Keratinocyte (primary cell): Measurements from ENCODE around the gene TRPM3. TPM values are rescaled to one million over a fixed set of nuclear protein-coding genes. Genes with fewer than 3 reads are reported as not detected.

ENCODE experiments used
- DNase-seq: peaks from one replicate; pipeline ENCODE4 v3.0.0-alpha.2; 2011; ENCODE audit warnings: low read depth, missing footprints, low spot score
- FAIRE-seq: peaks from 2 replicates; lab custom pipeline; 2011; peaks lifted over from hg19 to GRCh38; lab: Jason Lieb, UNC
- H2AFZ ChIP-seq: 2 replicates; pipeline ENCODE4 v1.6.0; 2012; ENCODE audit warnings: low read length, control low read depth, inconsistent platforms; ENCODE audit not compliant: control insufficient read depth
- H3K27ac ChIP-seq: 2 replicates; pipeline ENCODE4 v1.5.1; 2011; ENCODE audit warnings: low read length; ENCODE audit not compliant: control insufficient read depth, insufficient read depth
- H3K27me3 ChIP-seq: 3 replicates; pipeline ENCODE4 v1.6.0; 2011; ENCODE audit warnings: low read length; ENCODE audit not compliant: control insufficient read depth, insufficient read depth; ENCODE audit errors: extremely low read depth
- H3K36me3 ChIP-seq, 2 experiments: 2 replicates in 1 of 2; 3 replicates in 1 of 2; pipeline ENCODE4 v1.5.1; 2011; ENCODE audit warnings: low read length in 2 of 2, mild to moderate bottlenecking in 1 of 2; ENCODE audit not compliant: control insufficient read depth in 2 of 2, insufficient read depth in 2 of 2; ENCODE audit errors: extremely low read depth in 1 of 2
- H3K4me1 ChIP-seq: 3 replicates; pipeline ENCODE4 v1.5.1; 2011; ENCODE audit warnings: low read length; ENCODE audit not compliant: control insufficient read depth, insufficient read depth; ENCODE audit errors: extremely low read depth
- H3K4me2 ChIP-seq: 3 replicates; pipeline ENCODE4 v1.6.0; 2011; ENCODE audit warnings: low read depth, low read length; ENCODE audit not compliant: control insufficient read depth, insufficient read depth; ENCODE audit errors: extremely low read depth
- H3K4me3 ChIP-seq, 3 experiments: fragments of 200-600 bp in 1 of 3; sonication (generic) in 1 of 3; 2 replicates in 2 of 3; 3 replicates in 1 of 3; pipeline ENCODE4 v1.5.1; 2011 to 2016; ENCODE audit warnings: low read length in 3 of 3, mild to moderate bottlenecking in 3 of 3, control low read depth in 2 of 3, inconsistent platforms in 1 of 3, low read depth in 1 of 3, mixed read lengths in 1 of 3, mixed run types in 1 of 3, moderate library complexity in 1 of 3; ENCODE audit not compliant: control insufficient read depth in 2 of 3, insufficient read depth in 2 of 3; ENCODE audit errors: extremely low read depth in 1 of 3
- H3K79me2 ChIP-seq: 2 replicates; pipeline ENCODE4 v1.6.0; 2012; ENCODE audit warnings: low read length; ENCODE audit not compliant: control insufficient read depth, insufficient read depth
- H3K9ac ChIP-seq: 3 replicates; pipeline ENCODE4 v1.6.0; 2011; ENCODE audit warnings: low read length; ENCODE audit not compliant: control insufficient read depth, insufficient read depth; ENCODE audit errors: extremely low read depth
- H3K9me1 ChIP-seq: 3 replicates; pipeline ENCODE4 v1.6.0; 2011; ENCODE audit warnings: low read length; ENCODE audit not compliant: control insufficient read depth, insufficient read depth; ENCODE audit errors: extremely low read depth
- H3K9me3 ChIP-seq: 2 replicates; pipeline ENCODE4 v1.5.1; 2012; ENCODE audit warnings: low read depth, low read length; ENCODE audit not compliant: control insufficient read depth
- H4K20me1 ChIP-seq: 3 replicates; pipeline ENCODE4 v1.6.0; 2011; ENCODE audit warnings: low read length; ENCODE audit not compliant: control insufficient read depth, insufficient read depth; ENCODE audit errors: extremely low read depth
- CTCF ChIP-seq, 3 experiments: IDR thresholded peaks in 1 of 3; conservative IDR thresholded peaks in 1 of 3; optimal IDR thresholded peaks in 1 of 3; 2 replicates in 2 of 3; 3 replicates in 1 of 3; pipeline versions ENCODE3 to v1.5.1; 2011; ENCODE audit warnings: low read length in 3 of 3, mild to moderate bottlenecking in 3 of 3, moderate library complexity in 2 of 3, control low read depth in 1 of 3, inconsistent platforms in 1 of 3; ENCODE audit not compliant: insufficient read depth in 2 of 3; ENCODE audit errors: extremely low read depth in 1 of 3
- EZH2 ChIP-seq: IDR thresholded peaks from one replicate; pipeline ENCODE4 v1.6.1; 2012; ENCODE audit warnings: inconsistent platforms, mild to moderate bottlenecking, low read length, moderate library complexity
- dilution Hi-C: fragments of 300-500 bp; cut with MboI; formaldehyde crosslinking; loops from one replicate; pipeline ENCODE4 v1.7.0; 2020; ENCODE audit warnings: low sequenced_read_pairs; ENCODE audit not compliant: extremely low pct_ligation_motif_present
- polyA plus RNA-seq, 5 experiments: library from polyadenylated mRNA; depleted of rRNA in 3 of 5; stranded (reverse) in 3 of 5; stranded (forward) in 1 of 5; unstranded in 1 of 5; fragments of >200 nt; gene quantifications; 1 replicate in 1 of 5; 2 replicates in 3 of 5; 3 replicates in 1 of 5; pipeline versions ENCODE4 v1.2.1 to v1.2.3, GENCODE V29; 2011 to 2012; ENCODE audit warnings: missing spikeins in 2 of 5, low read depth in 1 of 5, low replicate concordance in 1 of 5

Gene TRPM3
- polyA plus RNA-seq, 1 donor (not counting 4 experiments of a cell fraction or from before 2014, with no cell fraction given) = 0.03 TPM

- FAIRE-seq (no peak), DNase-seq (no peak)
- H3K27ac ChIP-seq = no peak overlapping the region
- TF ChIP-seq EZH2 (no peak), CTCF (optimal IDR thresholded peaks at IDR 0.05 in 1 of 3, IDR thresholded peaks at IDR 0.05 in 1 of 3, conservative IDR thresholded peaks at IDR 0.05 in 1 of 3; ENCODE audit: extremely low read depth in 1 of 3, insufficient read depth in 2 of 3, low read length in 3 of 3) (no peak)
- H3K9ac ChIP-seq = no peak overlapping the region
- dilution Hi-C loops = no loop called here
- H3K27me3 ChIP-seq = no peaks in the 10 kb centered on the region
- H3K4me3 ChIP-seq = no peak overlapping the region
- no peak overlapping the region for H2AFZ ChIP-seq
- no peaks in the 10 kb centered on the region for H4K20me1 ChIP-seq
- no peaks in the 10 kb centered on the region for H3K79me2 ChIP-seq
- no peaks in the 10 kb centered on the region for H3K9me3 ChIP-seq
- H3K36me3 ChIP-seq = no peaks in the 10 kb centered on the region
- H3K9me1 ChIP-seq = no peaks in the 10 kb centered on the region
- H3K4me2 ChIP-seq = no peak overlapping the region
- H3K4me1 ChIP-seq = peaks cover 8% of the 10 kb centered on the region
Measured at GRCh38 chr9:70588999-70589398, 532.4 kb downstream of the TRPM3 start.

- Histone ChIP-seq H3K4me1 (peaks cover 8% of the 10 kb centered on the region), H2AFZ (no peak overlapping the region), H3K27me3 (no peaks in the 10 kb centered on the region), H3K4me3 (no peak overlapping the region), H4K20me1 (no peaks in the 10 kb centered on the region), H3K9me1 (no peaks in the 10 kb centered on the region), H3K27ac (no peak overlapping the region), H3K4me2 (no peak overlapping the region), H3K79me2 (no peaks in the 10 kb centered on the region), H3K36me3 (no peaks in the 10 kb centered on the region), H3K9me3 (no peaks in the 10 kb centered on the region), H3K9ac (no peak overlapping the region)
- TF ChIP-seq EZH2 = no peak
- TF ChIP-seq CTCF (optimal IDR thresholded peaks at IDR 0.05 in 1 of 3, IDR thresholded peaks at IDR 0.05 in 1 of 3, conservative IDR thresholded peaks at IDR 0.05 in 1 of 3; ENCODE audit: extremely low read depth in 1 of 3, insufficient read depth in 2 of 3, low read length in 3 of 3) = no peak
- FAIRE-seq = no peak
- no peak for DNase-seq
- dilution Hi-C loops = no loop called here
Measured at GRCh38 chr9:70588381-70588780, 533.0 kb downstream of the TRPM3 start.
